Measurements from ENCODE around the gene DCHS1. TPM values are rescaled to one million over a fixed set of nuclear protein-coding genes. Genes with fewer than 3 reads are reported as not detected.

Gene DCHS1
- polyA plus RNA-seq, 3 donors: 3.0 to 9.3 (median 8.2) TPM

GRCh38 chr11:6632116-6633073 lies 23.2 kb downstream of the DCHS1 start:
- 89 to 95% (median 92%) methylated on average over 29 of the region's 29 CpGs for WGBS, 3 donors

GRCh38 chr11:6631361-6631890 lies 24.2 kb downstream of the DCHS1 start:
- WGBS, 3 donors: 90 to 97% (median 91%) methylated on average over 11 of the region's 11 CpGs
- H3K27ac ChIP-seq (ENCODE audit: low read depth, low read length): no peak overlapping the region

More at GRCh38 chr11:6632116-6633073, 23.2 kb downstream of the DCHS1 start:
- H3K27ac ChIP-seq (ENCODE audit: low read depth, low read length): no peak overlapping the region

DNA sequence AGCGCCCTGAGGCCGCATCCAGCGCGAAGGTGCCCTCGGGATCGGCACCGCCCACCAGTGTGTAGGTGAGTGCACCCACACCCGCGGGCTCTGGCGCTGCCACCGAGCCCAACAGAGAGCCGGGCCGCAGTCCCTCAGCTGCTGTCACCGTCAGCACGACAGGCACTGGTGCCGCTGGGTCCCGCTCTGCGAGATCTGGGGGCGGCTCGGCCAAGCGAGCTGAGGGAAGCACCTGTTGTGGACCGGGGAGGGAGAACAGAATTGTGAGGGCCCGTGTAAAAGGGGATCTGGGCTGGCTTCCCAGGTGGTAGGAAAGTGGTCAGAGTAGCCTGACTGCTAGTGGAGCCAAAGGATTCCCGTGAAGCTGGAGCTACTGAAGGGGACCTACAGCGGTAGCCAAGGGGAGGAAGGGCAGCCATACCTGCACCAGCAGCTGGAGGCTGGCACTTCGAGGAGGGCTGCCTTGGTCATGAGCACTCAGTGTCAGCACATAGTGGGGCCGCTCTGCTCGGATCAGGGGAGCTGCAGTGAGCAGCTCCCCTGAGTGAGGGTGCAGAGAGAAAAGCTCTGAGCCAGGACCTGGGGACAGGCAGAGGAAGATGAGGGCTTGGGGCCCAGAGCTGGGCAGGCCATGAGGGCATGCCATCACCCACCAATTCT lies 24.8 kb downstream of the DCHS1 start:
- no peak overlapping the region for H3K27ac ChIP-seq (ENCODE audit: low read depth, low read length)
- 43 to 89% (median 85%) methylated on average over 24 to 28 of the region's 28 CpGs for WGBS, 3 donors

- H3K27ac ChIP-seq (ENCODE audit: low read depth, low read length): no peak overlapping the region
- WGBS, 3 donors: 39 to 87% (median 81%) methylated on average over 80 to 102 of the region's 102 CpGs
Observed at GRCh38 chr11:6629892-6630631, 25.5 kb downstream of the DCHS1 start.

GRCh38 chr11:6629573-6629891 lies 26.1 kb downstream of the DCHS1 start:
- no peak overlapping the region for H3K27ac ChIP-seq (ENCODE audit: low read depth, low read length)
- WGBS, 3 donors: 92 to 95% (median 94%) methylated on average over 24 of the region's 24 CpGs

GRCh38 chr11:6628526-6628925 lies 27.1 kb downstream of the DCHS1 start:
- WGBS, 3 donors: 94 to 97% (median 96%) methylated on average over 4 of the region's 4 CpGs
- H3K27ac ChIP-seq (ENCODE audit: low read depth, low read length): no peak overlapping the region

DNA sequence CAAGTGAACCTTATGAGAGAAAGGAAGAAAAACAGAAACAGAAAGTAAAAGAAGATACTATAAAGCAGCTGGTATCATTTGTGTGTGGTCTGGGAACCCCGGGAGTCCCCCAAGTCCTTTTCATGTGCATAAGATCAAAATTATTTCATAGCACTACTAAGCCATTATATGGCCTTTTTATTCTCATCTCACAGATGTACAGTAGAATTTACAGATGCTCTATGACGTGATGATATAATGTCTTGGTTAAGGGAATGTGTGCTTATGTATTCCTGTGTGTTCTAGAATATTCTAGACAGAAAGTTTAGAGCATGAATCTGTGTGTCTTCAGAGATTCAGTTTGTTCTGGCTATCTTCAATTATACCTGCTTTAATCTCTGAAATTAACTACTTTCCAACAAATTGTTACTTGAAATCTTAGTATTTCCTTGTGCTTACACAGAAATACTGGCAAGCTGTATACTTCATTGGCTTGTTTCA lies 27.8 kb downstream of the DCHS1 start:
- 67 to 89% (median 76%) methylated on average over 2 of the region's 2 CpGs for WGBS, 3 donors

GRCh38 chr11:6626971-6627761 lies 28.4 kb downstream of the DCHS1 start:
- 81 to 95% (median 90%) methylated on average over 19 of the region's 19 CpGs for WGBS, 3 donors
- H3K27ac ChIP-seq (ENCODE audit: low read depth, low read length): no peak overlapping the region

More for the DNA sequence above, 27.8 kb downstream of the DCHS1 start:
- no peak overlapping the region for H3K27ac ChIP-seq (ENCODE audit: low read depth, low read length)

GRCh38 chr11:6625832-6626420 lies 29.7 kb downstream of the DCHS1 start:
- WGBS, 3 donors: 86 to 92% (median 87%) methylated on average over 17 of the region's 17 CpGs
- no peak overlapping the region for H3K27ac ChIP-seq (ENCODE audit: low read depth, low read length)

GRCh38 chr11:6625156-6625831 lies 30.3 kb downstream of the DCHS1 start:
- no peak overlapping the region for H3K27ac ChIP-seq (ENCODE audit: low read depth, low read length)
- WGBS, 3 donors: 55 to 94% (median 94%) methylated on average over 12 of the region's 12 CpGs

DNA sequence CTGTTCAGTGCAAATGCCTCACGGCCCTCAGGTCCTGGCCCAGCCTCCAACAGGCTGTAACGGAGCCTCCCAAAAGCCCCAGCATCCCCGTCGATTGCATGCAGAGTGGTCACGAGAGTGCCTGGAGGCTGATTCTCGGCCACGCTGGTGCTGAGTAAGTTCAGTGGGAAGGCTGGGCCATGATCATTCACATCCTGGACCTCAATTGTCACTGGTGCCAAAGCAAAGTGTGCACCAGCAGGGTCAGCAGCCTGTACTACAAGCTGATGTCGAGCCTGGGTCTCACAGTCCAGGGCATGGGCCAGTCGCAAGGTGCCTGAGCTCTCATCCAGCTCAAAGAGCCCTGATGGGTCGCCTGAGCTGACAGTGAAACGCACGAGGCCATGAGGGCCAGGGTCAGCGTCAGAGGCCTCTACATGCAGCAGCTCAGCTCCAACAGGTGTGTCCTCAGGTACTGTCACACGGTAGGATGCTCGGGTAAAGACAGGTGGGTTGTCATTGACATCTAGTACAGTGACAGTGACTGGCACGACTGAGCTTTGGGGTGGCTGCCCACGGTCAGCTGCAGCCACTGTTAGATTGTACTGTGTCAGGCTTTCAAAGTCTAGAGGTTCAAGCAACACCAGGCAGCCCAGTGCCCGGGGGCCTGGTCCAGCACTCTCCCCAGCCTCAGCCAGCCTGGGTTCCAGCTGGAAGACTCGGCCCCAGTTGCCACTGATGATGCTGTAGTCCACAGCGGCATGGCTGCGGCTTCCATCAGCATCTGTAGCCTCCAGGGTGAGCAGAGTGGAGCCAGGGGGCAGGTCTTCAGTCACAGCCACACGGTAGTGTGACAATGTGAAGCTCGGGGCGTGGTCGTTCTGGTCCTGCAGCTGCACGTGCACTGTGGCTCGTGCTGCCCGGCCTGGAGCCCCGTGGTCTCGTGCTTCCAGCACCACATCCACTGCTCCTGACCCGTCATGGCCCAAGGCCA lies 31.9 kb downstream of the DCHS1 start:
- no peak overlapping the region for H3K27ac ChIP-seq (ENCODE audit: low read depth, low read length)
- 88 to 89% (median 88%) methylated on average over 31 of the region's 31 CpGs for WGBS, 3 donors

GRCh38 chr11:6622261-6623171 lies 33.1 kb downstream of the DCHS1 start:
- H3K27ac ChIP-seq (ENCODE audit: low read depth, low read length): no peak overlapping the region
- WGBS, 3 donors: 86 to 91% (median 87%) methylated on average over 24 of the region's 24 CpGs

DNA sequence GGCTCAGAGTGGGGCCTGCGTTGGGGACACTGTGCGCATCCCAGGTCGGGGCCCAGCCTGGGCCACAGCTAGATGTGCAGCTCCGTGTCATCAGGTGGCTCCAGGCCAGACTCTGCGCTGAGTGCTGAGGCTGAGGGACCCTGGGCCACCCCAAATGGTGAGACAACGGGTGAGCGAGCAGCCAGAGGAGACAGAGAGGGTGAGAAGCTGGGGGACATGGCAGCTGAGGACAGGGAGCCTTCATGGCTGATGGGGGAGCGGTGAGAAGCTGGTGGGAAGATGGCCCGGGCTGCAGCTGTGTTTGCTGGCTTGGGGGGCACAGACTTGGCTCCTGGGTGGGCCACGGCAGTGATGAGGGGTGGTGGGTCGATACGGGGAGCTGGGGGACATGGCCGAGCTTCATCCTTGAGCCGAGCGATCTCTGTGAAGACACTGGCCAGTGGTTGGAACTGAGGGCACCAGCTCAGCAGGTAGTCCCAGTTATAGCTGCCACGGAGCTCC lies 33.8 kb downstream of the DCHS1 start:
- WGBS, 3 donors: 89 to 90% (median 90%) methylated on average over 16 of the region's 16 CpGs
- H3K27ac ChIP-seq (ENCODE audit: low read depth, low read length): no peak overlapping the region

DNA sequence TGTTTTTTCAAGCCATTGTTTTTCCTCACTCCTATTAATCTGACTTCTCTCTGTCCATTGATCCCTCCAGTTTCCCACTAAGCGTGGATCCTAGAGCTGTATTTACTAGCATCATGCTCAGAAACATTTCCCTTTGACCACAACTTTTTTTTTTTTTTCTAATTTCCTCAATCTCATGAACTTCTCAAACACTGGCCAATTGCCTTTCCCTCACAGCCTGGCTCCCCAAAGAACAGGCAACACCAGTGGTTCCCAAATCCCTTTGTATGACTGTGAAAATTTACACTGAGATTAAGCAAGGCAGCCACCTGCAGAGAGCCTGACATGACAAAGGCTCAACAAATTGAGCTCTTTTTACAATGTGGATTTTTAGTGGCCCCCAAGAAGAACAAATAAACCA lies 35.0 kb downstream of the DCHS1 start:
- H3K27ac ChIP-seq (ENCODE audit: low read depth, low read length): no peak overlapping the region
- WGBS, 3 donors: 38 to 86% (median 75%) methylated on average over 1 of the region's 1 CpG
